Astrocyte of the spinal cord (primary cell): ENCODE data around the gene NRF1.
"Not testable (repeated sequence)": the region's sequence is repeated elsewhere in the genome, so short reads cannot be mapped to it uniquely, and the experiment has no call there.

Experiments used
- DNase-seq: peaks from one replicate; pipeline ENCODE4 v3.0.0; 2011; ENCODE audit warnings: low read depth, low spot score
- H3K4me3 ChIP-seq: 2 replicates; pipeline ENCODE4 v1.5.1; 2011; ENCODE audit warnings: low read depth, mild to moderate bottlenecking, low read length, moderate library complexity
- CTCF ChIP-seq: IDR thresholded peaks from 2 replicates; pipeline ENCODE4 v1.5.1; 2012; ENCODE audit warnings: low read depth, mild to moderate bottlenecking, low read length, inconsistent platforms
- in situ Hi-C: cut with HindIII; loops from 2 replicates; pipeline ENCODE4 v1.10.0; 2017; ENCODE audit warnings: low sequenced_read_pairs

NRF1 gene

GRCh38 chr7:129591868-129592267, 19.7 kb upstream of the NRF1 start:
- no peak for TF ChIP-seq CTCF
- no peak overlapping the region for H3K4me3 ChIP-seq
- DNase-seq, result no peak
- in situ Hi-C loops, result no loop called here

DNA sequence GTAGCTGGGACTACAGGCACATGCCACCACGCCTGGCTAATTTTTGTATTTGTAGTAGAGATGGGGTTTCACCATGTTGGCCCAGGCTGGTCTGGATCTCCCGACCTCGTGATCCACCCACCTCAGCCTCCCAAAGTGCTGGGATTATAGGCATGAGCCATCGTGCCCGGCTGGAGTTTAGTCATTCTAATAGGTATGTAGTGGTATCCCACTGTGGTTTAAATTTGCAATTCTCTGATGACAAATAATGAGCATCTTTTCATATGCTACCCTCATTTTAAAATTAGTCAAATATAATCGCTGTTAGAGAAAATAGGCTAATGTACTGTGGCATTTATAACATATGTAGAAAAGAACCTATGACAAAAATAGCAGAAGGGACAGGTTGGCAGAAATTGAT, 15.1 kb upstream of the NRF1 start:
- in situ Hi-C loops, result not testable (repeated sequence)
- DNase-seq, result peak; percentile 52

DNA sequence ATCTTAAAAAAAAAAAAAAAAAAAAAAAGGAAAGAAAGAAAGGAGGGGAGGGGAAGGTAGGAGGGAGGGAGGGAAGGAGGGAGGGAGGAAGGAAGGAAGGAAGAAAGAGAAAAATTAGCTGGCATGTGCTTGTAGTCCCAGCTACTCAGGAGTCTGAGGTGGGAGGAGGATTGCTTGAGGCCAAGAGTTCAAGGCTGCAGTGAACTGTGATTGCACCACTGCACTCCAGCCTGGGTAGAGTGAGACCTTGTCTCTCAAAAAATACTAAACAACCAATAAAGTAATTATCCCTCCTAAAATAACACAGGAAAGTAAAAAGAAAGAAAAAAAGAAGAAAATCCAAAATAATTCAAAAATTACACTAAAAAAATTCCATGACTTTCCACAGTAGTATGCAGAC, 13.8 kb upstream of the NRF1 start:
- no peak for TF ChIP-seq CTCF
- in situ Hi-C loops, result no loop called here
- DNase-seq, result no peak
- no peak overlapping the region for H3K4me3 ChIP-seq

More for the DNA sequence above, 15.1 kb upstream of the NRF1 start:
- H3K4me3 ChIP-seq, result not testable (repeated sequence)

DNA sequence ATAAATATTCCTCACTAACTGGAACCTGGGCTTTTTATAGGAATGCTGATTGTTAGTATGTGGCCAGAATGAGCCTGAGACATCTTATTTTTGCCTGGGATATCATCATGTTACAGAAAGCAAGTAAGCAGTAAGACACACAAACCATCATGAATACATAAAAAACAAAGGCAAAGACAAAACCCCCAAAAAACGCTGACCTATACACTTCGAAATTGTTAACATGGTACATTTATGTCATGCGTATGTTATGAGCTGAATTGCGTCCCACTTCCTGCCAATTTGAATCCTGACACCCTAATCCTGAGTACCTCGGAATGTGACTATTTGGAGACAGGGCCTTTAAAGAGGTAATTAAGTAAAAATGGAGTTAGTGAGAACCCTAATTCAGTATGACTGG, 12.3 kb upstream of the NRF1 start:
- no peak for TF ChIP-seq CTCF
- no peak for DNase-seq
- in situ Hi-C loops, result no loop called here
- no peak overlapping the region for H3K4me3 ChIP-seq

GRCh38 chr7:129603594-129603993, 7.9 kb upstream of the NRF1 start:
- in situ Hi-C loops, H3K4me3 ChIP-seq, DNase-seq: not testable (repeated sequence)

- H3K4me3 ChIP-seq, DNase-seq, in situ Hi-C loops: not testable (repeated sequence)
Measured at GRCh38 chr7:129604021-129604420, 7.5 kb upstream of the NRF1 start.

GRCh38 chr7:129604713-129605437, 6.6 kb upstream of the NRF1 start:
- H3K4me3 ChIP-seq, result no peak overlapping the region
- no peak for DNase-seq
- TF ChIP-seq CTCF, result no peak
- in situ Hi-C loops, result no loop called here

GRCh38 chr7:129605960-129606614, 5.4 kb upstream of the NRF1 start:
- H3K4me3 ChIP-seq, result no peak overlapping the region
- TF ChIP-seq CTCF, result no peak
- in situ Hi-C loops, result no loop called here
- DNase-seq, result no peak
